ENCODE data around the gene PARD6A.

The PARD6A gene

DNA sequence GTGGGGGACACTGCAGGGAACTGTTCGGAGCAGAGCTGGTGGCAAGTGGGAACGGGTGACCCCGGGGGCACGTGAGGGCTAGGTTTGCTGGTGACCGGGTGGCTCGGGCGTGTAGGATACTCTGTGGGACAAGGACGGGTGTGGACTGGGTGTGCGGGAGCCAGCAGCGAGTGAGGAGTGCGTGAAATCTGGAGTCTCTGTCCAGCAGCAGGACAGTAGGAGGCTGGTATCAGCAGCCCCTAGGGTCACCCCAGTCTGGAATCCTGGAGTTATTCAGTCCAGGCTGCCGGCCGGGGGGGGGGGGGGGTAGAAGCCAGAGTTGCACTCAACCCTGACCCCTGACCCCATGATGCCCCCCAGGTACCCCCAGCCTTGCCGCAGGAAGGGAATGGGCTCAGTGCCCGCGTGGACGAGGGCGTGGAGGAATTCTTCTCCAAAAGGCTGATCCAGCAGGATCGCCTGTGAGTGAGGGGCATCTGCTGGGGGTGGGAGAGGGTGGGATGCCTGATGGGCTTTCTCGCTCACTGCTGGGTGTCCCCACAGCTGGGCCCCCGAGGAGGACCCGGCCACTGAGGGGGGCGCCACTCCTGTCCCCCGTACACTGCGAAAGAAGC lies 6.9 kb upstream of the PARD6A start:
- DNase-seq (ENCODE audit: low read depth in 2 of 2) = no peak

DNA sequence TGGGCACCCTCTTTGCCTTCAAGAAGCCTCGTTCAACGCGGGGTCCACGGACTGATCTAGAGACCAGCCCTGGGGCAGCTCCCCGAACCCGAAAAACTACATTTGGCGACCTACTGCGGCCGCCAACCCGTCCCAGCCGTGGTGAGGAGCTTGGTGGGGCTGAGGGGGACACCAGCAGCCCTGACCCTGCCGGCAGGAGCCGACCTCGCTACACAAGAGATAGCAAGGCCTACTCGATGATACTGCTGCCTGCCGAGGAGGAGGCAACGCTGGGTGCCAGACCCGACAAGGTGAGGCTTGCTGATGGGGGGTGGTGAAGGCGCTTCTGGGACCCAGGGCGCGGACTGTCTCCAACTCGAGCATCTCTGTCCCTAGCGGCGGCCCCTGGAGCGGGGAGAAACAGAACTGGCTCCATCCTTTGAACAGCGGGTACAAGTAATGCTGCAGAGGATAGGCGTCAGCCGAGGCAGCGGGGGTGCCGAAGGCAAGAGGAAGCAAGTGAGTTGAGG lies 6.3 kb upstream of the PARD6A start:
- DNase-seq (ENCODE audit: low read depth in 2 of 2) = no peak

DNA sequence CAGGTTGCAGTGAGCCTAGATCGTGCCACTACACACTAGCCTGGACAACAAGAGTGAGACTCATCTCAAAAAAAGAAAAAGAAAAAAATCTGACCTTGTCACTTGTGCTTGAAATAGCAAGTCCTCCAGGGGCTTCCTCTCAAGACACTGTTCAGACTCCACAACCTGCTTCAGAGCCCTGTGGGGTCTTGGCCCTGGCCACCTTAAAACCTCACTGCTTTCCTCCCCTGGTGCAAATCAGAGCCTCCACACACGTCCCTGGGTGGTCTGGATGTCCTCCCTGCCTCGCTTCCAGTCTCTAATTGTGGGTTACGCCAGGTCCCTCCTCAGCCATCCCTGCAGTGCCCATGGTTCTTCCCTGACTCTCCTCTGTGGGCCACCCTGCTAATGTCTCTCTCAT lies 5.4 kb upstream of the PARD6A start:
- no peak for DNase-seq (ENCODE audit: low read depth in 2 of 2)

DNA sequence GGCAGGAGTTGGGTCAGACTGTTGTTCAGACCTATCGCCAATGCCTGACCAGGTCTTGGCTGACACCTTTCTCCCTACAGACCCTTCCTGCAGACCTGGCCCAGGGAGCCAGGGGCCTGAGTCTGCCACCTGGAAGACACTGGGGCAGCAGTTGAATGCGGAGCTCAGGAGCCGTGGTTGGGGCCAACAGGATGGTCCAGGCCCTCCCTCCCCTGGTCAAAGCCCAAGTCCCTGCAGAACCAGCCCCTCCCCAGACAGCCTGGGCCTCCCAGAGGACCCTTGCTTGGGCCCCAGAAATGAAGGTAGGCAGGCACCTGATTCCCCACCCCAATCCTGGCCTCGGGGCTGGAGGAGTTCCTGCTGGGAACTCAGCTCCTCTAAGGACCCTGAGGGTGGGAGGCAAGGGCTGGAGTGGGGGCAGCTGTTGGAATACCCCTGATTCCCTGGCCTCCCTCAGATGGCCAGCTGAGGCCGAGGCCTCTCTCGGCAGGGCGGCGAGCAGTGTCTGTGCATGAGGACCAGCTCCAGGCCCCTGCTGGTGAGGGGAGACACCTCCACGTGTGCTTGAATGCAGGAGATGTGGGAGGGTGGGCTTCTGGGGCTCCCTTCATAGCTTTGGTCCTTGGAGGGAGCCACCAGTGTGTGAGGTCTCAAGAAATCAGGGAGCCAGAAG lies 4.3 kb upstream of the PARD6A start:
- no peak for DNase-seq (ENCODE audit: low read depth in 2 of 2)

DNA sequence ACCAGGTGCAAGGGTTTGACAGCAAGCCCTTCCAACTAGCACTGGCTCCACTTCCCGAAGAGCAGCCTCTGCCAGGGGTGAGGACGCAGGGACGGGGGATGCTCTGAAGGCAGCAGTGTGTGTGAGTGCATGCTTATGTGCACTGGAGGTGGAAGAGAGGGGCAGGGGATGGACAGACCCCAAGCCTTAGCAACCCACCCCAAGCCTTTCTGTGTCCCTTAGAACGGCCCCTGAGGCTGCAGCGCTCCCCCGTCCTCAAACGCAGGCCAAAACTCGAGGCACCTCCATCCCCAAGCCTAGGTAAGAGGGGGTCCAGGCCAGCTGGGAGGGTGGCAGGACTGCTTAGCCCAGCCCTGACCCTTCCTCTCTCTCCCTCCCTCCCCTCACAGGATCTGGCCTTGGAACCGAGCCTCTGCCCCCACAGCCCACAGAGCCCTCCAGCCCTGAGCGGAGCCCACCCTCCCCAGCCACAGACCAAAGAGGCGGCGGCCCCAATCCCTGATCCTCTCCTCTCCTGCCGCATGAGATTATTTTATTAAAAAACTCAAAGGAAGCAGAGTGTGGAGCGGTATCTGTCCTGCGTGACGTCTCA lies 3.6 kb upstream of the PARD6A start:
- DNase-seq (ENCODE audit: low read depth in 2 of 2) = no peak

GRCh38 chr16:67657751-67658518 lies 2.8 kb upstream of the PARD6A start:
- no peak for DNase-seq (ENCODE audit: low read depth in 2 of 2)

DNA sequence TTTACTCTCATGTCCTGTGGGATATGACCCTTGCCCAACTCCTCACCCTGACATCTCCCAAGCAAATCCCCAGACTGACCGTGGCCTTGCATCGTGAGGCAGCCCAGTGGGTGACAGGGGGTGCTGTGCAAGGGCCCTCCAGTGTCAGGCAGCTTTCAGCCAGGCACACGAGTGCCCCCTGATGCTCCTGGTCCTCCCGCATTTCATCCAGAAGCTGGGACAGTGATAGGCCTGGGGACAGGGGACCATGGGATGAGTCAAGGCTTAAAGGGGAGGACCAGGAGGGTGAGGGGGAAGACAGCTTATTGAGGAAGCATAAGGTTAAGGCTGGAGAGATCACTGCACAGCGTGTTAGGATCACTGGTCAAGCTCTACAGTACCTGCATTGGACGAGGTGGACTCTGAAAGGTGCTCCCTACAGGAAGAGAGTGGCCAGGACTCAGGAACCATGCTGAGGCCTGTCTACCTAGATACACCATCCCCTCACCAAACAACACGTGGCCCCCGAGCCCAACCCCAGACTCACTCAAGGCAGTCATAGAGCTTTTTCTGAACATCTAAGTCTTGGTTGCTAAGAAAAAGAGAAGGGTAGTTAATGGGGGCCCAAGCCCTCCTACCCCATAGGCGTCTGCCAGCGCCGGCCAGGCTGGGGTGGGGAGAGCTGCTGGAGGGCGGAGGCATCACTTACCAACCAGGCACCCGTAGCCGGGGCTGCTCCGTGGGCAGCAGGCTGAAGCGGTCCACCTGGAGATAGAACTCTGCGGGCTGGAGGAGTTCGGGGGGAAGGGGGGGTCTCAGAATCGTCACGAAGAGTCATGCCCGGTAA lies 1.7 kb upstream of the PARD6A start:
- DNase-seq (ENCODE audit: low read depth in 2 of 2) = no peak

- peak; percentile 75 to 77 for DNase-seq (ENCODE audit: low read depth in 2 of 2)
Measured at GRCh38 chr16:67659675-67660563, 841 bp upstream of the PARD6A start, which contains the start of gene ACD. Gene ACD (minus strand): TSS chr16:67660260. CDS start chr16:67660220, 40 bp downstream.

DNA sequence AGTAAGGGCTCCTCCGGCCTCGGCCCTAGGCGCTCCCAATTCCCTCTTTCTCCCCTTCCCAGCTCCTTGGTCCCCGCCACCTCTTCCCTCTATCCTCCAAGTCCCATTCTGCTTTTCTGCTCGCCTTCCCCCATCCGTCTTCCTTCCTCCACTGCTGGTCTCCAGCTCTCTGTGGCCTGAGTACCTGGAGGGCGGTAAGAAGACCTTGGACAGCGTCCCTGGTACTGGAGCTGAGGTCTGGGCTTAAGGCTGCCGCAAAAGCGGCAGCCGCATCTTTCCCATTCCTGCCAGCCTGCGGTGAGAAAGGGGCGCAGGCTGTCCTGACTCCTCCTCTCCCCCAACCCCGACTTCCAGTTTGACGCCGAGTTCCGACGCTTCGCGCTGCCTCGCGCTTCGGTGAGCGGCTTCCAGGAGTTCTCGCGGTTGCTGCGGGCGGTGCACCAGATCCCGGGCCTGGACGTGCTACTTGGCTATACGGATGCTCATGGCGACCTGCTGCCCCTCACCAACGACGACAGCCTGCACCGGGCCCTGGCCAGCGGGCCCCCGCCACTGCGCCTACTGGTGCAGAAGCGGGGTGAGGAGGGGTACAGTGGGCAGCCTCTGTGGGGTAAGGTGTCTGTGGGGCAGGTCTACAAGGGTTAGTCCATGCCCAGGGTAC lies 471 bp downstream of the PARD6A start:
- DNase-seq (ENCODE audit: low read depth in 2 of 2) = no peak

DNA sequence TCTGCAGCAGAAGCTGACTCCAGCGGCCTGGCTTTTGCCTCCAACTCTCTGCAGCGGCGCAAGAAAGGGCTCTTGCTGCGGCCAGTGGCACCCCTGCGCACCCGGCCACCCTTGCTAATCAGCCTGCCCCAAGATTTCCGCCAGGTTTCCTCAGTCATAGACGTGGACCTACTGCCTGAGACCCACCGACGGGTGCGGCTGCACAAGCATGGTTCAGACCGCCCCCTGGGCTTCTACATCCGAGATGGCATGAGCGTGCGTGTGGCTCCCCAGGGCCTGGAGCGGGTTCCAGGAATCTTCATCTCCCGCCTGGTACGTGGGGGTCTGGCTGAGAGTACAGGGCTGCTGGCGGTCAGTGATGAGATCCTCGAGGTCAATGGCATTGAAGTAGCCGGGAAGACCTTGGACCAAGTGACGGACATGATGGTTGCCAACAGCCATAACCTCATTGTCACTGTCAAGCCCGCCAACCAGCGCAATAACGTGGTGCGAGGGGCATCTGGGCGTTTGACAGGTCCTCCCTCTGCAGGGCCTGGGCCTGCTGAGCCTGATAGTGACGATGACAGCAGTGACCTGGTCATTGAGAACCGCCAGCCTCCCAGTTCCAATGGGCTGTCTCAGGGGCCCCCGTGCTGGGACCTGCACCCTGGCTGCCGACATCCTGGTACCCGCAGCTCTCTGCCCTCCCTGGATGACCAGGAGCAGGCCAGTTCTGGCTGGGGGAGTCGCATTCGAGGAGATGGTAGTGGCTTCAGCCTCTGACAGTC lies 1.3 kb downstream of the PARD6A start:
- no peak for DNase-seq (ENCODE audit: low read depth in 2 of 2)

DNA sequence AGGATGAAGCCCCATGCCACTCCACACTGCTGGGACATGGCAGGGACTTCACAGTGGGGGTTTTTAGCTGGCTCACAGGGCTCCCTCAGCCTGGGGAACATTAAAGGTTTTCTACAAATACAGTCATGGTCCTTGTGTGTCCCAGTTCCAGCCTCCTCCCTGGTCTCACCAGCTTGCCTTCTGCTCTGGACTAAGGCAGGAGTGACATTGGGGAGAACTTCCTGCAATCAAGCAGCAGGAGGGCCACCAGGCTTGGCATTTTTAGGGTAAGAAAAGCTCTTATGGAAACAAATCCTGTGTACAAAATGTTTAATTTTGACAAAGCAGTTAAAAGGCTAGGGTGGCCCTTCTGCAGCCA lies 1.9 kb downstream of the PARD6A start:
- no peak for DNase-seq (ENCODE audit: low read depth in 2 of 2)

- DNase-seq (ENCODE audit: low read depth in 2 of 2) = no peak
Measured at GRCh38 chr16:67663151-67663876, 2.6 kb downstream of the PARD6A start.

- no peak for DNase-seq (ENCODE audit: low read depth in 2 of 2)
Measured at GRCh38 chr16:67663877-67664222, 3.1 kb downstream of the PARD6A start.

GRCh38 chr16:67664258-67664657 lies 3.5 kb downstream of the PARD6A start:
- no peak for DNase-seq (ENCODE audit: low read depth in 2 of 2)

- no peak for DNase-seq (ENCODE audit: low read depth in 2 of 2)
Measured at GRCh38 chr16:67664871-67665270, 4.1 kb downstream of the PARD6A start.

- DNase-seq (ENCODE audit: low read depth in 2 of 2) = no peak
Measured at GRCh38 chr16:67665598-67665997, 4.8 kb downstream of the PARD6A start.

DNA sequence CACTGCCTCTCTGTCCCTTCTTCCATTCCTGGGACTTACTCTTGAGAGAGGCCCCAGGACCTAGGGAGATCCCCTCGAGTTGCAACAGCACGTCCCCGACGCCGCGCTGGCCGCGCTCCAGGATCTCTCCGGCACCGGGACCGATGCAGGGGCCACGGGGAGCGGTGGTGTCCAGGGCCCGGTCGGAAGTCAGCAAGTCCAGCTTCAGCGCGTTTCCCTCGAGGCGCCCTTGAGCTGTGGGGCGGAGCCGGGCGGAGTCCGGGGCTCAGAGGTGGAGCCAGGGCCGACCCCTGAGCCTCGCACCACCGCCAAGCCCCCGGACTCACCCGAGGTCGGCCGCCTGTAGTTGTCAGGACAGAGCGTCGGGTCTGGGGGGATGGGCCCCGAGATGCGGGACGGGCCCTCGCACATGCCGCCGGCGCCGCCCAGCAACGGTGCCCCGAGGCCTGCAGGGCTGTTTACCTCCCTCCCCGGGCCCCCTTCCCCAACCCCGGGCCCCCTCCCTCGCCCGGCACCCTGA lies 5.3 kb downstream of the PARD6A start:
- no peak for DNase-seq (ENCODE audit: low read depth in 2 of 2)

Measured in fibroblast of skin of left quadriceps (primary cell).